DMS53 (cell line): ENCODE data around the gene TWNK.
A peak's percentile ranks its signal among the peaks of the same experiment; 100 is the strongest.
"Not testable (repeated sequence)": the region's sequence is repeated elsewhere in the genome, so short reads cannot be mapped to it uniquely, and the experiment has no call there.

Experiments used
- DNase-seq: peaks from one replicate; lab custom pipeline; 2025; lab: John Stamatoyannopoulos, UW

Gene TWNK

GRCh38 chr10:101030496-101031127, 43.3 kb downstream of the TWNK start:
- peak; percentile 35 for DNase-seq

- DNase-seq = peak; percentile 97
These were observed 43.9 kb downstream of the TWNK start, which contains the start of the genes PDZD7 and SFXN3 for GRCh38 chr10:101031128-101031795. Gene PDZD7 (minus strand): TSS chr10:101031129. CDS start chr10:101030219, 910 bp downstream. Gene SFXN3 (plus strand): TSS chr10:101031234. CDS start chr10:101034695, 3,461 bp downstream.

GRCh38 chr10:101031796-101032636, 44.7 kb downstream of the TWNK start:
- DNase-seq = peak; percentile 85

- DNase-seq = peak; percentile 83
These were observed 45.4 kb downstream of the TWNK start for GRCh38 chr10:101032637-101033224.

GRCh38 chr10:101033276-101033675, 45.9 kb downstream of the TWNK start:
- DNase-seq = no peak

GRCh38 chr10:101034404-101034803, 47.1 kb downstream of the TWNK start:
- not testable (repeated sequence) for DNase-seq

GRCh38 chr10:101035314-101035713, 48.0 kb downstream of the TWNK start:
- DNase-seq = no peak

GRCh38 chr10:101035916-101036702, 48.8 kb downstream of the TWNK start:
- no peak for DNase-seq

- no peak for DNase-seq
These were observed 49.4 kb downstream of the TWNK start for GRCh38 chr10:101036726-101037125.

- no peak for DNase-seq
These were observed 51.1 kb downstream of the TWNK start for GRCh38 chr10:101038484-101038883.

GRCh38 chr10:101040061-101040460, 52.7 kb downstream of the TWNK start:
- no peak for DNase-seq

- no peak for DNase-seq
These were observed 53.5 kb downstream of the TWNK start for GRCh38 chr10:101040851-101041250.

- peak; percentile 90 for DNase-seq
These were observed 54.0 kb downstream of the TWNK start for GRCh38 chr10:101041252-101041761.

GRCh38 chr10:101042118-101042517, 54.8 kb downstream of the TWNK start:
- DNase-seq = no peak

- peak; percentile 99 for DNase-seq
These were observed 55.5 kb downstream of the TWNK start for GRCh38 chr10:101042667-101043362.

GRCh38 chr10:101043363-101043707, 56.0 kb downstream of the TWNK start:
- peak; percentile 69 for DNase-seq
